Stimulated activated CD8-positive, alpha-beta memory T cell treated with anti-CD3 and anti-CD28 coated beads, Interleukin-4, amount 100 ng/mL, for 1 hour (primary cell): Measurements from ENCODE around the gene CENPV.
"Not testable (repeated sequence)": the region's sequence is repeated elsewhere in the genome, so short reads cannot be mapped to it uniquely, and the experiment has no call there.

Experiments used
- DNase-seq, 2 donors: peaks; one replicate each; pipeline ENCODE4 v3.0.0-alpha.2; 2020; ENCODE audit warnings: low read depth in 2 of 2, low spot score in 1 of 2

Gene CENPV

GRCh38 chr17:16314859-16315258, 38.4 kb downstream of the CENPV start:
- no peak for DNase-seq

- DNase-seq = no peak
These were observed 39.1 kb downstream of the CENPV start for GRCh38 chr17:16314189-16314588.

DNA sequence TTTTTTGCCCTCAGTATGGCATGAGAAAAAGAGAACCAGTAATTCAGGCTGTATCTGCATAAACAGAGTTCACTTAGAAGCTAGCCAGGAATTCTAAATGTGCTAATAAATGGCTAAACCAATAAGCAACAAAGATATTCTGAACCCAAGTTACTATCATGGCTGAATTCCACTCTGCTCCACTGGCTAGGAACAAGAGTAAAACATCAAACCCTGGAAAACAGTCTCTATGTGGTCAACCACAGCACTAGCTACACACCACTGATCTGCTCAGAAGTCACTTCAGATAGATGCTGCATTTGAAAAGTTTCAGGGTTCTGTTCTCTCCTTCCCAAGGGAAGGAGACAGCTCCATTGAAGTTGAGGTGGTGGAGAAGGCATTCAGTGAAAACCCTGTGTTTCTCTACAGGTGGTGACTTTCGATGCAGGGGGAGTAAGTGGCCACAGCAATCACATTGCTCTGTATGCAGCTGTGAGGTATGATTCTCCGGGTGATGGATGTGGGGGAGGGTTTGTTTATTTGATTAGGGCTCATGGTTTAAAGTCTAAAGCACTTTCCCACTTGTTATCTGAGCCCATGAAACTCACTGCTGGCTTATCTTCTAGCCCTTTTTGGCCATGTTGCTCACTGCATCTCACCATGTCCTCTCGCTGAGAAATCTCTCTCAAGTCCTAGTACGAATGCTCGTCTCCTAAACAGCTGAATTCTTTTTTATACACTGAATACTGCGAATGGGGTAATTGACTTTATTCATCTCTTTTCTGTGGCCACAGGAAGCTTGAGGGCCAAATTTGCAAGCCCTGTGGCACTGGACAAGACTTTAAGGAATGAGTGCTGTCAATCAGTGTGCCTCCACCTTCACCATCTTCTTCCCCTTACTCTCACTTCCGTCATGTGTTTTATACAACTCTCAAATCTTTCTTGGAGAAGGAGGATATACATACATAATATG, 39.9 kb downstream of the CENPV start:
- DNase-seq = no peak

DNA sequence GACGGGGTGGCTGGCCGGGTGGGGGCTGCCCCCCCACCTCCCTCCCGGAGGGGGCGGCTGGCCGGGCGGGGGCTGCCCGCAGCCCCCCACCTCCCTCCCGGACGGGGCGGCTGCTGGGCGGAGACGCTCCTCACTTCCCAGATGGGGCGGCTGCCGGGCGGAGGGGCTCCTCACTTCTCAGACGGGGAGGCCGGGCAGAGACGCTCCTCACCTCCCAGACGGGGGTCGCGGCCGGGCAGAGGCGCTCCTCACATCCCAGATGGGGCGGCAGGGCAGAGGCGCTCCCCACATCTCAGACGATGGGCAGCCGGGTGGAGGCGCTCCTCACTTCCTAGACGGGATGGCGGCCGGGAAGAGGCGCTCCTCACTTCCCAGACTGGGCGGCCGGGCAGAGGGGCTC, 41.2 kb downstream of the CENPV start:
- not testable (repeated sequence) for DNase-seq

- no peak for DNase-seq
These were observed 47.1 kb downstream of the CENPV start for GRCh38 chr17:16306211-16306610.

GRCh38 chr17:16304830-16305229, 48.4 kb downstream of the CENPV start:
- no peak for DNase-seq

- DNase-seq = no peak
These were observed 50.4 kb downstream of the CENPV start for GRCh38 chr17:16302856-16303255.

GRCh38 chr17:16301963-16302855, 51.1 kb downstream of the CENPV start:
- no peak for DNase-seq

DNA sequence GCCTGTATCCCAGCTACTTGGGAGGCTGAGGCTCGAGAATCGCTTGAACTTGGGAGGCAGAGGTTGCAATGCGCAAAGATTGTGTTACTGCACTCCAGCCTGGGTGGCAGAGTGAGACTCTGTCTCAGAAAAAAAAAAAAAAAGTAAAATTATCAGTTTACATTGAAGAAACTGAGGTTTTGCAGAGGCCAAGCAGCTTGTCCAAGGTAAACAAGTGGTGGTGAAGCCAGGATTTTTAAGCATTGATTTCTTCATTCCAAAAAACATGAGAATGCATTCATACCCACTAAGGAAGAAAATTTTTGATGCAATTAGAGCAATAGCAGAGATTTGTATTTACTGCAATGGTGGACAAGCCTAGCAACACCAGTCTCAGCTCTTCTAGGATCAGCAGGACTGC, 52.7 kb downstream of the CENPV start:
- no peak for DNase-seq

DNA sequence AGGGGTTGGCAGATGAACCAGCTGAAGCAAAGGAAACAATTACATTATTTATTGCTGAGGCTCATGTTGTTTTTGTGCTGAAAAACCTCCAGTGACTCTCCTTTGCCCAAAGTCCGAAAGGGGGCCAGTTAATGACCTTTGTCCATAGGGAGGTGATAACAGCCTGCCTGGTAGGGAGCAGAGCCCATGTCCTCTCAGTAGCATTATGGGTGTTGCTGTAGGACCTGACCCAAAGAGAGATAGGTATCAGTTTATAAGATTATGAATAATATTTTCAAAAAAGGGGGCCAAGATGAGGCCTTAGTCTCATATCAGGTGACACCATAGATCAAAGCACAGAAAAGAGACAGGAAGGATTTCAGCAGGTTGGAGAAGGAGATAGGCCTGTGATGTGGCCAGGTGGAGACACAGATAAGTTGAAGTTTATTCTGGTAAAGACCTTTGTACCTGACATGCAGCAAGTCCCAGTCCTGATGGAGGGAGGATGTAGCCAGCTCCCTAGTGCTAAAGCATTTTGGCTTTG, 55.1 kb downstream of the CENPV start:
- DNase-seq = no peak

GRCh38 chr17:16297367-16298139, 55.7 kb downstream of the CENPV start:
- no peak for DNase-seq

DNA sequence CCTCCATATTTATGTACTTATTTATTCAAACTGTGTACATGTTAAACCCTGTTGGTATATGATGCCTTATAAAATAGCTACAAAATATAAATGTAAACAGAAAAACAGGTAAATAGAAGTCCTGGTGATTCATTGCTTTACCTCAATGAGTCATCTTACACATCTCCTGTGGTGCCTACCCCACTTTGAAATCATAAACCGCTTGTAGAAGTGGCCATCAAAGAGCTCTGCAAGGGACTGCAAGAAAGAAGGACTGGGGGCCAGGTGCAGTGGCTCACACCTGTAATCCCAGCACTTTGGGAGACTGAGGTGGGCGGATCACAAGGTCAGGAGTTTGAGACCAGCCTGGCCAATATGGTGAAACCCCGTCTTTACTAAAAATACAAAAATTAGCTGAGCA, 57.2 kb downstream of the CENPV start:
- DNase-seq = not testable (repeated sequence)

GRCh38 chr17:16294560-16294959, 58.7 kb downstream of the CENPV start:
- no peak for DNase-seq

DNA sequence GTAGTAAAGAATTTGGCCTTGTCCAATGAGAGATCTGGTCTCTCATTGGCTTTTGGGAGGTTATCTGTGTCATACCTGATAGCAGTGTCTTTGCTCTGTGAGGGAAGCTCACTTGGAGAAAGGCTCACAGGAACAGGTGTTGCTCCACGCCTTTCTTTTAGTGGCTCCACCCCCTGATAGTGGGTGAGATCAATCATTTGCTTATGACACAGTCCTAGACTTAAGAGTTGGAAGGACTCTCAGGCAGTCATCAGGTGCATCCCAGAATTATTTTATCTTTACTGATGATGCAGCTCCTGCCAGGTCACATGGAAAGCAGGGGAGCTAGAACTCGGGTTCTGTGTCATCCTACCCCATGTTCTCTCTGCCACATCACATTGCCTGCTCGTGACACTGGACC, 59.3 kb downstream of the CENPV start:
- no peak for DNase-seq
